GM12878 (cell line): ENCODE measurements around the gene DIS3L2. TPM values are rescaled to one million over a fixed set of nuclear protein-coding genes. Genes with fewer than 3 reads are reported as not detected.

ENCODE experiments used
- ATAC-seq: fragments of 200-7000 bp; cut with Tn5 transposase; 3 replicates; pipeline ENCODE4 v1.9.1; 2020; ENCODE audit warnings: mild to moderate bottlenecking, moderate library complexity
- BruUV-seq: library from RNA; stranded (reverse); fragments of 400-500 nt; replicated peaks from 2 replicates; lab custom pipeline; 2021; lab: Mats Ljungman, UMichigan
- CTCF ChIA-PET: fragments of 300-600 bp; sonication (Branson Sonifier 250); formaldehyde crosslinking; extraction: SDS; loops from one replicate; lab custom pipeline; 2021; ENCODE audit warnings: inconsistent platforms; lab: Yijun Ruan, JAX
- POLR2A ChIA-PET: fragments of 350-600 bp; formaldehyde crosslinking; extraction: SDS; loops from one replicate; lab custom pipeline; 2021; ENCODE audit warnings: inconsistent platforms; lab: Charles Lee
- RAD21 ChIA-PET: fragments of 300-600 bp; sonication (Branson Sonifier 250); formaldehyde crosslinking; loops from one replicate; lab custom pipeline; 2023; ENCODE audit warnings: antibody characterized with exemption; ENCODE audit not compliant: unreplicated experiment; lab: Charles Lee
- SMC1A ChIA-PET: fragments of 300-600 bp; sonication (Branson Sonifier 250); formaldehyde crosslinking; loops from one replicate; lab custom pipeline; 2023; ENCODE audit not compliant: unreplicated experiment, uncharacterized antibody; lab: Charles Lee
- DNase-seq: peaks from one replicate; pipeline ENCODE4 v3.0.0-alpha.2; 2011; ENCODE audit warnings: low read depth, low spot score
- FAIRE-seq: peaks from 3 replicates; lab custom pipeline; 2011; peaks lifted over from hg19 to GRCh38; lab: Jason Lieb, UNC
- H2AFZ ChIP-seq: 2 replicates; pipeline ENCODE4 v1.6.0; 2011; ENCODE audit warnings: low read depth, low read length, control low read depth; ENCODE audit not compliant: control insufficient read depth
- H3K27ac ChIP-seq: 2 replicates; pipeline ENCODE4 v1.5.1; 2011; ENCODE audit warnings: control low read depth; ENCODE audit not compliant: control insufficient read depth, insufficient read depth
- H3K27me3 ChIP-seq, 2 experiments: replicated peaks in 1 of 2; 2 replicates each; pipeline versions ENCODE4 v1.6.0 to v1.6.1; 2011; ENCODE audit warnings: low read length in 1 of 2; ENCODE audit not compliant: control insufficient read depth in 2 of 2, insufficient read depth in 2 of 2
- H3K36me3 ChIP-seq, 2 experiments: 2 replicates each; pipeline ENCODE4 v1.5.1; 2011; ENCODE audit warnings: low read length in 1 of 2; ENCODE audit not compliant: control insufficient read depth in 2 of 2, insufficient read depth in 2 of 2
- H3K4me1 ChIP-seq: 2 replicates; pipeline ENCODE4 v1.6.1; 2011; ENCODE audit warnings: mild to moderate bottlenecking, low read length, moderate library complexity, mixed read lengths; ENCODE audit not compliant: control insufficient read depth, insufficient read depth
- H3K4me2 ChIP-seq: 2 replicates; pipeline ENCODE4 v1.6.0; 2011; ENCODE audit warnings: control low read depth; ENCODE audit not compliant: control insufficient read depth, insufficient read depth
- H3K4me3 ChIP-seq: fragments of 200-600 bp; sonication (generic); 2 replicates; pipeline ENCODE4 v1.5.1; 2016
- H3K79me2 ChIP-seq: 2 replicates; pipeline ENCODE4 v1.6.0; 2011; ENCODE audit warnings: low read length; ENCODE audit not compliant: control insufficient read depth, insufficient read depth
- H3K9ac ChIP-seq: 2 replicates; pipeline ENCODE4 v1.8.0; 2011; ENCODE audit warnings: low read length, control low read depth, mixed read lengths; ENCODE audit not compliant: control insufficient read depth, insufficient read depth
- H3K9me3 ChIP-seq: replicated peaks from 3 replicates; pipeline ENCODE4 v1.5.1; 2011; ENCODE audit warnings: mild to moderate bottlenecking, low read length; ENCODE audit not compliant: control insufficient read depth, insufficient read depth
- H4K20me1 ChIP-seq: 2 replicates; pipeline ENCODE4 v1.6.0; 2011; ENCODE audit not compliant: control insufficient read depth, insufficient read depth
- ASH2L ChIP-seq: fragments of 300-600, 200-600 bp; sonication (generic); IDR thresholded peaks from 2 replicates; pipeline ENCODE4 v1.6.1; 2017; ENCODE audit warnings: low read depth, mild to moderate bottlenecking, borderline replicate concordance
- IKZF1 ChIP-seq: fragments of 450-650 bp; conservative IDR thresholded peaks from 2 replicates; pipeline ENCODE4 v1.6.1; 2017; ENCODE audit warnings: antibody characterized with exemption, mild to moderate bottlenecking
- TCF3 ChIP-seq: IDR thresholded peaks from 2 replicates; pipeline ENCODE4 v1.6.1; 2012; ENCODE audit warnings: low read depth, mild to moderate bottlenecking, low read length, borderline replicate concordance; ENCODE audit not compliant: insufficient read depth
- YBX1 ChIP-seq: fragments of 450-650 bp; IDR thresholded peaks from 2 replicates; pipeline ENCODE4 v1.6.1; 2016; ENCODE audit warnings: antibody characterized with exemption
- WGBS: methylation state at CpG from one replicate; pipeline ENCODE4 v1.1.6; 2016; ENCODE audit warnings: low lambda C conversion rate; ENCODE audit not compliant: insufficient replicate concordance, insufficient coverage; ENCODE audit errors: missing lambda C conversion rate; 5-methylcytosine and 5-hydroxymethylcytosine counted together
- in situ Hi-C: fragments of 300-500 bp; cut with MboI; formaldehyde crosslinking; loops from 9 replicates; pipeline ENCODE4 v1.14.3; 2018; ENCODE audit warnings: mixed read lengths
- intact Hi-C: fragments of 100-400 bp; cut with micrococcal nuclease; formaldehyde crosslinking; loops from one replicate; pipeline ENCODE4 v1.14.2; 2022; ENCODE audit not compliant: unreplicated experiment
- polyA plus RNA-seq, 11 experiments: library from polyadenylated mRNA; depleted of rRNA in 4 of 11; unstranded in 6 of 11; stranded (reverse) in 5 of 11; fragments of >200 nt; fragmentation: Nextera tagmentation in 4 of 11; fragmentation: Illumina TruSeq in 1 of 11; extraction: Ambion mirVana in 4 of 11; extraction: Trizol in 1 of 11; gene quantifications; 1 replicate in 1 of 11; 2 replicates in 10 of 11; pipeline versions ENCODE4 v1.2.1 to v1.2.3, GENCODE V29; 2011 to 2016; ENCODE audit warnings: inconsistent platforms in 2 of 11, missing spikeins in 2 of 11, low read depth in 1 of 11
- total RNA-seq, 4 experiments: library from RNA; depleted of rRNA in 3 of 4; stranded (reverse); fragments of >200 nt in 3 of 4; fragmentation: Illumina TruSeq in 1 of 4; extraction: Trizol in 1 of 4; gene quantifications; 2 replicates each; pipeline versions ENCODE4 v1.2.1 to v1.2.3, GENCODE V29; 2013 to 2021
- TF ChIP-seq, protein P1 (sequence below): fragments of 450-650 bp; IDR thresholded peaks from 2 replicates; pipeline ENCODE4 v1.6.1; 2016; ENCODE audit warnings: mild to moderate bottlenecking
- TF ChIP-seq, protein P2 (sequence below): fragments of 450-650 bp; IDR thresholded peaks from 2 replicates; pipeline ENCODE4 v1.6.1; 2017; ENCODE audit warnings: mild to moderate bottlenecking, moderate library complexity
- TF ChIP-seq, protein P3 (sequence below): IDR thresholded peaks from 2 replicates; pipeline ENCODE4 v1.6.1; 2011; ENCODE audit warnings: mild to moderate bottlenecking, low read depth, low read length, moderate library complexity; ENCODE audit not compliant: insufficient replicate concordance

The DIS3L2 gene
- total and polyA plus RNA-seq, 10 of the 15 experiments (the other 5 are each of a cell fraction or from before 2014, with no cell fraction given): 3.5 to 27.1 (median 16.0) TPM

DNA sequence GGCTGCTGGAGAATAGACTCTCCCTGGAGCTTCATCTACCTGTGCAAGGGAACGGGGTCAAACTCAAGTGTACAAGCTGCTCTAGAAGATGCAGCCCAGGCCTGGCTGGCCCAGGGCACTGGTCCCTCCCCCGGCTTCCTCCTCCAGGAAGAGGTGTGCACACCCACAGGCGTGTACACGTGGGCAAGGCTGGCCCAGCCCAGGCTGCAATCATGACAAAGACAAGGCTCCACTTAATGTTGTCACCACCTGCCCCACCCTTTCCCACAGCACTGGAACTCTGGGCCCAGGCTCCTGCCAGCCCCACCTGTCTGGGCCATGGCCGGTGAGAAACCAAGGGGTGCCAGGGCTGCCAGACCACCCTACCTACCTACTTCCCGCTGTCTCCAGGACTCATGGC, 387.4 kb downstream of the DIS3L2 start (continued):
- TF ChIP-seq, protein P1, sequence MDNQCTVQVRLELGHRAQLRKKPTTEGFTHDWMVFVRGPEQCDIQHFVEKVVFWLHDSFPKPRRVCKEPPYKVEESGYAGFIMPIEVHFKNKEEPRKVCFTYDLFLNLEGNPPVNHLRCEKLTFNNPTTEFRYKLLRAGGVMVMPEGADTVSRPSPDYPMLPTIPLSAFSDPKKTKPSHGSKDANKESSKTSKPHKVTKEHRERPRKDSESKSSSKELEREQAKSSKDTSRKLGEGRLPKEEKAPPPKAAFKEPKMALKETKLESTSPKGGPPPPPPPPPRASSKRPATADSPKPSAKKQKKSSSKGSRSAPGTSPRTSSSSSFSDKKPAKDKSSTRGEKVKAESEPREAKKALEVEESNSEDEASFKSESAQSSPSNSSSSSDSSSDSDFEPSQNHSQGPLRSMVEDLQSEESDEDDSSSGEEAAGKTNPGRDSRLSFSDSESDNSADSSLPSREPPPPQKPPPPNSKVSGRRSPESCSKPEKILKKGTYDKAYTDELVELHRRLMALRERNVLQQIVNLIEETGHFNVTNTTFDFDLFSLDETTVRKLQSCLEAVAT: no peak
- no peak for TF ChIP-seq YBX1

DNA sequence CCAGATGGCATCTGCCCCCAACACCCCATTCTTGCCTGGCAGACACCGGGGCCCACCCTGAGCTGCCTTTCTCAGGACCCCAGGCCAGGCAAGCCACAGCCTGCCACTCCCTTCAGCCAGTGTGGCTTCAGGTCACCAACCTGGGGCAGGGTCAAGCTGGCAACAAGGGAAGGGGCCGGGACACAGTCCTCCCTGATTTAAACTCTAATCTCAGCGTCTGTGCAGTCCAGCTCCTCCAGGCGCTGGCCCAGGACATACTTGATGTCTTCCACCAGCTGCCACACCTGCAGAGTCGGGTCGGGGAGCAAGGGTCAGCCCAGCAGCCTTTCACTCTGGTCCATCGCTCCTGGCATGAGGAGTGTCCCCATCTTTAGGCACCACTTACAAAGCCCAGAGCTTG, 388.0 kb downstream of the DIS3L2 start:
- Histone ChIP-seq H3K4me1 (no peaks in the 10 kb centered on the region), H3K27me3 (peaks cover 3 to 6% of the 10 kb centered on the region in 2 experiments; a peak in 3 of 4 replicates), H3K79me2 (no peaks in the 10 kb centered on the region), H3K4me3 (no peak overlapping the region), H3K36me3 (no peaks in the 10 kb centered on the region), H3K9me3 (no peaks in the 10 kb centered on the region; the same call in 2 of the 3 replicates), H3K4me2 (no peak overlapping the region), H3K9ac (no peak overlapping the region), H2AFZ (no peak overlapping the region), H4K20me1 (no peaks in the 10 kb centered on the region), H3K27ac (no peak overlapping the region)
- RAD21 ChIA-PET: no interaction called here
- CTCF ChIA-PET: no interaction called here
- POLR2A ChIA-PET: no interaction called here
- in situ Hi-C loops (no loop called here), intact Hi-C loops (no loop called here)
- SMC1A ChIA-PET: no interaction called here
- WGBS: 14% methylated on average over 7 of the region's 7 CpGs
- BruUV-seq: no TSS peak
- no peak for FAIRE-seq
- ATAC-seq: no peak
- no peak for DNase-seq
- TF ChIP-seq TCF3 (no peak), ASH2L (no peak), IKZF1 (no peak)
- TF ChIP-seq, protein P2, sequence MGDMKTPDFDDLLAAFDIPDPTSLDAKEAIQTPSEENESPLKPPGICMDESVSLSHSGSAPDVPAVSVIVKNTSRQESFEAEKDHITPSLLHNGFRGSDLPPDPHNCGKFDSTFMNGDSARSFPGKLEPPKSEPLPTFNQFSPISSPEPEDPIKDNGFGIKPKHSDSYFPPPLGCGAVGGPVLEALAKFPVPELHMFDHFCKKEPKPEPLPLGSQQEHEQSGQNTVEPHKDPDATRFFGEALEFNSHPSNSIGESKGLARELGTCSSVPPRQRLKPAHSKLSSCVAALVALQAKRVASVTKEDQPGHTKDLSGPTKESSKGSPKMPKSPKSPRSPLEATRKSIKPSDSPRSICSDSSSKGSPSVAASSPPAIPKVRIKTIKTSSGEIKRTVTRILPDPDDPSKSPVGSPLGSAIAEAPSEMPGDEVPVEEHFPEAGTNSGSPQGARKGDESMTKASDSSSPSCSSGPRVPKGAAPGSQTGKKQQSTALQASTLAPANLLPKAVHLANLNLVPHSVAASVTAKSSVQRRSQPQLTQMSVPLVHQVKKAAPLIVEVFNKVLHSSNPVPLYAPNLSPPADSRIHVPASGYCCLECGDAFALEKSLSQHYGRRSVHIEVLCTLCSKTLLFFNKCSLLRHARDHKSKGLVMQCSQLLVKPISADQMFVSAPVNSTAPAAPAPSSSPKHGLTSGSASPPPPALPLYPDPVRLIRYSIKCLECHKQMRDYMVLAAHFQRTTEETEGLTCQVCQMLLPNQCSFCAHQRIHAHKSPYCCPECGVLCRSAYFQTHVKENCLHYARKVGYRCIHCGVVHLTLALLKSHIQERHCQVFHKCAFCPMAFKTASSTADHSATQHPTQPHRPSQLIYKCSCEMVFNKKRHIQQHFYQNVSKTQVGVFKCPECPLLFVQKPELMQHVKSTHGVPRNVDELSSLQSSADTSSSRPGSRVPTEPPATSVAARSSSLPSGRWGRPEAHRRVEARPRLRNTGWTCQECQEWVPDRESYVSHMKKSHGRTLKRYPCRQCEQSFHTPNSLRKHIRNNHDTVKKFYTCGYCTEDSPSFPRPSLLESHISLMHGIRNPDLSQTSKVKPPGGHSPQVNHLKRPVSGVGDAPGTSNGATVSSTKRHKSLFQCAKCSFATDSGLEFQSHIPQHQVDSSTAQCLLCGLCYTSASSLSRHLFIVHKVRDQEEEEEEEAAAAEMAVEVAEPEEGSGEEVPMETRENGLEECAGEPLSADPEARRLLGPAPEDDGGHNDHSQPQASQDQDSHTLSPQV: no peak
- TF ChIP-seq, protein P3, sequence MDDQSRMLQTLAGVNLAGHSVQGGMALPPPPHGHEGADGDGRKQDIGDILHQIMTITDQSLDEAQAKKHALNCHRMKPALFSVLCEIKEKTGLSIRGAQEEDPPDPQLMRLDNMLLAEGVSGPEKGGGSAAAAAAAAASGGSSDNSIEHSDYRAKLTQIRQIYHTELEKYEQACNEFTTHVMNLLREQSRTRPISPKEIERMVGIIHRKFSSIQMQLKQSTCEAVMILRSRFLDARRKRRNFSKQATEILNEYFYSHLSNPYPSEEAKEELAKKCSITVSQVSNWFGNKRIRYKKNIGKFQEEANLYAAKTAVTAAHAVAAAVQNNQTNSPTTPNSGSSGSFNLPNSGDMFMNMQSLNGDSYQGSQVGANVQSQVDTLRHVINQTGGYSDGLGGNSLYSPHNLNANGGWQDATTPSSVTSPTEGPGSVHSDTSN: no peak
